HG02852 (cell line): Measurements from ENCODE around the gene AP1S1.
"Not testable (repeated sequence)": the region's sequence is repeated elsewhere in the genome, so short reads cannot be mapped to it uniquely, and the experiment has no call there.

Experiments used
- ATAC-seq: cut with Tn5 transposase; IDR thresholded peaks from one replicate; pipeline ENCODE4 v1.9.1; 2021; ENCODE audit warnings: mild to moderate bottlenecking, moderate library complexity; ENCODE audit not compliant: unreplicated experiment

The AP1S1 gene

GRCh38 chr7:101153969-101154692, at the start of gene AP1S1:
AP1S1 (plus strand) TSS chr7:101154476; CDS start chr7:101154515, 39 bp downstream.
- ATAC-seq = peak; percentile 73

DNA sequence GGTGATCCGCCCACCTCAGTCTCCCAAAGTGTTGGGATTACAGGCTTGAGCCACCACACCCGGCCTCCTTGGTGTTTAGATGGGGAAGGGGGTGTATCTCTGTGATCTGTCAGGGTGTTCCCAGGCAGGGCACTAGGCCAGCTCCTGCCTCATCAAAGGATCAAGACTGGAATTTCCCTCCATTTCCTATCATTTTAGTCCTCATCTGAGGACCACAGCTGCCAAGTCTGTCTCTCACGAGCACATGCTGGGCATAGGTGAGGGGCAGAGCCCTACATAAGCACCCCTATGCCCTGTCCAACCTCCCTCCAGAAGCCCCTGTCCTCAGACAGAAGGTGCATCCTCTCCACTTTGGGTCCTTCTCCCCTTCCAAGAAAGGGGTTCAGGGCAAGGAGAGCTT, 49.5 kb upstream of the AP1S1 start:
- no peak for ATAC-seq

- ATAC-seq = not testable (repeated sequence)
Measured at GRCh38 chr7:101105248-101105647, 49.0 kb upstream of the AP1S1 start.

DNA sequence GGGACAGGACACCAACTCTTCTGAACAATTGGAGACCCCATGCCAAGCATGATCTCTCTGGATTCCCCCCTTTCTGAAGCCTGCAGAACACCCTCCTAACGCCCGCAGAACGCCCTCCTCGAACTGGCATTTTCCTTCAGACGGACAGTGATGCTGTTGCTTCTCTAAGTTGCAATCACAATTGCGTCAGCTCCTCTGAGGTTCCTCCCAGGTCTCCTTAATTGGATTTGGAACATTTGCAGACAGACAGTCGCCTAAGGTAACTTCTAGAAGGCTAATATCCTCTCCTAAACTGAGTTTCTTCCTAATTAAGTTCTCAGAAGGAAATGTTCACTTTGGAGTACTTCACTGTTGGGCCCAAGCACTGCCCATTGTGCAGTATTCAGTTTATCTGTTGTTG, 47.9 kb upstream of the AP1S1 start:
- no peak for ATAC-seq

- ATAC-seq = no peak
Measured at GRCh38 chr7:101108330-101108857, 45.9 kb upstream of the AP1S1 start.

- ATAC-seq = no peak
Measured at GRCh38 chr7:101108961-101109360, 45.3 kb upstream of the AP1S1 start.

DNA sequence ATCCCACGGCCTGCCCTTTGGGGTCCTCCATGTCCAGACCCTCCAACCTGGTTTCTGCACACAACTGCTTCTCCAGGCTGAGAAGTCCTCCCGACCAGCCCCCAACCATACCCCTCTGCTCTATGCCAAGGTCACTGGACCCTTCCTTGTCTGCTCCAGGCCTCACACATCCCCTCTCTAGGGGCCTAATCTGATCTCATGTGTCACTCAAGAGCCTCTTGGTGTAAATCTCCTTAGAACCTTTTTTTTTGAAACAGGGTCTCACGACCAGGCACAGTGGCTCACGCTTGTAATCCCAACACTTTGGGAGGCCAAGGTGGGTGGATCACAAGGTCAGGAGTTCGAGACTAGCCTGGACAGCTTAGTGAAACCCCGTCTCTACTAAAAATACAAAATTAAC, 44.9 kb upstream of the AP1S1 start:
- no peak for ATAC-seq

DNA sequence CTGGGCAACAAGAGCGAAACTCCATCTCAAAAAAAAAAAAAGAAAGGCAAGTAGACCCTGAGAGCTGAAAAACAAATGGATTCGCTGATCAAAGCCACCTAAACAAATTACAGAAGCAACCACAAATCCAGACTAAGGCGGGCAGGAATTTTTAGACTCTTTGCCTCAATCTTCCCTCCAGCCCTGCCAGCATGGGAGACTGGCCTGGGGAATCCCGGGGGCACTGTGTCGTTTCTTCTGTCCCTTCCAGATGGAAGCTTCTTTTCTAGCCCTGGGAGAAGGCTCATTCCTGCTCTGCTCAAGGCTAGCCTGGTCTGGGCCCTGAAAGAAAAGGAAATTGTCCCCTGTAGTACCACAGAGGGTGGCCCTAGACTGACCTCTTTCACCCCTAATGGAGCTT, 43.0 kb upstream of the AP1S1 start:
- ATAC-seq = no peak

DNA sequence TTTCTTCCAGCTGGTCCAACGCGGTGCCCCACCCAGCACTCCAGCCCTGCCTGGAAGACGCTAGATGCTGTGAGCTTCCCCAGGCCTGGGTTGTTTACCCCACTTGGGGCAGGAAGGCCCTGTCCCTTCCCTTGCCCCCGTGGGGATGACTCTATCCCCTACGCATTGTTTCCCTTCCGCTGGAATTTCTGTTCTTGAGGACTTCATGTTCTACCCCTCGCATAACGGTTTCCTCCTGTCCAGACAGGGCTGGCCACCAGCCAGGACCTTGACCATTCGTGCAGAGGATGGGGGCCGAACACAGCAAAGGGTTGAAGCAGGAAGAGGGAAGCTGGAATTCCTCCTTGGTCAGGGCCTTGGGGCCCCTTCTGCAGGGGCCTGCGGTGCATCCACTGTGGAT, 42.0 kb upstream of the AP1S1 start:
- ATAC-seq = no peak

GRCh38 chr7:101113140-101113539, 41.1 kb upstream of the AP1S1 start:
- not testable (repeated sequence) for ATAC-seq

GRCh38 chr7:101113836-101114235, 40.4 kb upstream of the AP1S1 start:
- ATAC-seq = no peak

DNA sequence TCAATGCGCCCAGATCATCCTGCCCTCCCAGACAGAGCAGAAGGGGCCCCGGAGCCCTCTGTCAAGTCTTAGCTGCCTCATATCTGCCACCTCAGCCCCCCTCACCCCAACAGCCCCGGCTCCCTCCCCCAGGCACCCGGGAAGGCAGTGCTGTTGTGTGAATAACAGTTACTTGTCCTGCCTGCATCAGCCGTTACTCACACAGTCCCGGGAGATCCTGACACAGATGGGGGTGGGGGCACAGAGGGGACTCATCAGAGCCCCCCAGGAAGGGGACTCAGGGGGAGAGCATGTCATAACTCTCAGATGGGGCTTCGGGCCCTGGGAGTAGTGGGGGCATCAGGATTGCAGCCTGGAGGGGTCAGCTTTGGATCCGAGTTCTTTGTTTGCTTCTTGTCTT, 39.8 kb upstream of the AP1S1 start:
- ATAC-seq = no peak

GRCh38 chr7:101115215-101115614, 39.1 kb upstream of the AP1S1 start:
- no peak for ATAC-seq

- no peak for ATAC-seq
Measured at GRCh38 chr7:101116898-101117297, 37.4 kb upstream of the AP1S1 start.

DNA sequence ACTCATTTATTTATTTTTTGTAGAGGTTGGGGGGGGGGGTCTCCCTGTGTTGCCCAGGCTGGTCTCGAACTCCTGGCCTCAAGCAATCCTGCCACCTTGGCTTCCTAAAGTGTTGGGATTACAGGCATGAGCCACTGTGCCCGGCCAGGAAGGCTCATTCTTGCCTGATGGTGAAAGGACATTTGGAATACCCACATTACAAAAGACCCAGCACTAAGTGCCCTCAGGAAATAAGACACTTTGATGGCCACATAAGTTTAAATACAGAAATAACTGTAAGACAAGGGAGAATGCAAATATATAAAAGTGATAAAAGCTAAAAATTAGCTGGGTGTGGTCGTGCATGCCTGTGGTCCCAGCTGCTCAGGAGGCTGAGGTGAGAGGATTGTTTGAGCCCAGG, 35.4 kb upstream of the AP1S1 start:
- ATAC-seq = no peak

GRCh38 chr7:101119876-101120275, 34.4 kb upstream of the AP1S1 start:
- no peak for ATAC-seq

DNA sequence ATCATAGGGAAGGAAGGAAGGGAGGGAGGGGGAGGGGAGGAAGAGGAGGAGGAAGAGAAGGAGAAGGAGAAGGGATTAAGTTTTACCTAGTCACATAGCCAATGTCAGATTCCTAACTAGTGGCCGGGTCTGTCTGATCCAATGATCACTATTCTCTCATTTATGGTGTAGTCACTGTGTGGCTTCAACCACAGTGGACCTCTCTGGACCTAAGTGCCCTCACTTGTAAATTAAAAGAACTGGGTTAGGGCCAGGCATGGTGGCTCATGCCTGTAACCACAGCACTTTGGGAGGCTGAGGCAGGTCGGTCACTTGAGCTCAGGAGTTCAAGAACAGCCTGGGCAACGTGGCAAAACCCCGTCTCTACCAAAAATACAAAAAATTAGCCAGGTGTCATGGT, 34.0 kb upstream of the AP1S1 start:
- no peak for ATAC-seq

DNA sequence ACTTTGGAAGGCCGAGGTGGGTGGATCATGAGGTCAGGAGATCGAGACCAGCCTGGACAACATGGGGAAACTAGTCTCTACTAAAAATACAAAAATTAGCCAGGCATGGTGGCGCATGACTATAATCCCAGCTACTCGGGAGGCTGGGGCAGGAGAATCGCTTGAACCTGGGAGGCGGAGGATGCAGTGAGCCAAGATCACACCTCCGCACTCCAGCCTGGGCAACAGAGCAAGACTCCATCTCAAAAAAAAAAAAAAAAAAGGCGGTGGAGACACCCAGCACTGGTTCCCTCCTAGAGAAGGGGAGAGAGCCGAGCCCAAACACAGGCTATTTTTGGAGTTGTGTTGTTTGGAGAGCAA, 32.7 kb upstream of the AP1S1 start:
- not testable (repeated sequence) for ATAC-seq

DNA sequence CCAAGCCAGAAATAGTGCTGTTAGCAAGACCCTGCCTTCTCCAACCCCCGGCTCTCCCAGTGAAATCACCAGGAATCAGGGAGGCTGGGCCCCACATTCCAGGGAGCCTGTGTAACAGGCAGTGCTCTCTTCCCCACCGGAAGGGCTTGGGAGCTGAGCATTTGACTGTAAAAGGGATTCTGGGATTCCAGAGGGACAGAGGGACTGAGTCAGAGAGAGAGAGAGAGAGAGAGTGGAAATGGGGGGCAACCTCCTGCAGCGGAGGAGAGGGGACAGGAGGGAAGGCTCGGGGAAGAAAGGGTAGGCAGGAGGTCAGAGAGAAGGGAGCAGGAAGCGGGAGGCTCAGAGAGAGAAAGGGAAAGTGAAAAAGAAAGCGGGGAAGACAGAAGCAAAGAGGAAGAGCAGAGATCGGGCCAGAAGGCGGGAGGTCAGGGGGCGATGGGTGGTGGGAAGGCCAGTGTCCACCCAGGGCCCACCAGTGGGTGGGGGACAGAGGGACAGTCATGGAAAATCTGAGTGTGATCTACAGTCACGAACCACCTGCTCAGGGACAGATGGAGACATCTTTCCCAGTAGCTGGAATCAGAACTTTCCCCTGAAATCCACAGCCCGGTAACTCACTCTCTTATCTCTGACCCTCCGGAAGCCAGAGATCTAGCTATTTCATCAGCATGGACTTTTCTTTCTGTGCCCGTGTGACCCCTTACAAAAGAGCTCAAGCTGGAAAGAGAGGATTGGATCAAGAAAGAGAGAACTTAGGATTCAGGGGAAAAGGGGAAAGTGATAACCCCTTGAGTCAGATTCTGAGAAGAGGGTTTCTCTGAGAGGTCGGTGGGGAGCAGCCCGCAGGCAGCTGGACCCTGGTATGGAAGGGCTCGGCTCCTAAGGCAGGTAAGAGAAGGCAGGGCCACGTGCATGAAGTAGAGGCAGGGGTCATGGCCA, 32.0 kb upstream of the AP1S1 start:
- ATAC-seq = no peak

DNA sequence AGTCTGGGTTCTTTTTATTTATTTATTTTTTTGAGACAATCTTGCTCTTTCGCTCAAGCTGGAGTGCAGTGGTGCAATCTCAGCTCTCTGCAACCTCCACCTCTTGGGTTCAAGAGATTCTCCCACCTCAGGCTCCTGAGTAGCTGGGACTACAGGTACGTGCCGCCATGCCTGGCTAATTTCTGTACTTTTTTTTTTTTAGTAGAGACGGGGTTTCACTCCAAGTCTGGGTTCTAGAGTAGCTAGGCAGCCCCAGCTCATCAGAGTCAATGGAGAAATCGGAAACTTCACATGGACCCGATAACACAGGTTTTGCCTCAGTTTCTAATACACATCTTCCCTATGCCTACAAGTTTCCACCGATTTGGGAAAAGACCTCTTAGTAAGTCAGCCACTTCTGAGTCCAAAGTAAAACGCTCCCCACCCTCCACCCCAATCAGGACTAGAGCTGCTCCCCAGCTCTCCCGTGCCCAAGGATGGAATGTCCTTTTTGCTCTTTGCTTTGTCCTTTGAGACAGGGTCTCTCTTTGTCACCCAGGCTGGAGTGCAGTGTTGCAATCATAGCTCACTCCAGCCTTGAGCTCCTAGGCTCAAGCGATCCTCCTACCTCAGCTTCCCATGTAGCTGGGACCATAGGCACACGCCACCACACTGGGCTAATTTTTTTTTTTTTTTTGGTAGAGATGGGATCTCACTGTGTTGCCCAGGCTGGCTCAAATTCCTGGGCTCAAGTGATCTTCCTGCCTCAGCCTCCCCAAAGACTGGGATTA, 31.2 kb upstream of the AP1S1 start:
- no peak for ATAC-seq

GRCh38 chr7:101123703-101124068, 30.6 kb upstream of the AP1S1 start:
- ATAC-seq = no peak
